GM19351 (cell line): ENCODE results near the gene RETREG1.
"Not testable (repeated sequence)": the region's sequence is repeated elsewhere in the genome, so short reads cannot be mapped to it uniquely, and the experiment has no call there.

Experiments
- ATAC-seq: cut with Tn5 transposase; IDR thresholded peaks from one replicate; pipeline ENCODE4 v1.9.1; 2021; ENCODE audit warnings: mild to moderate bottlenecking, moderate library complexity; ENCODE audit not compliant: unreplicated experiment

The RETREG1 gene

DNA sequence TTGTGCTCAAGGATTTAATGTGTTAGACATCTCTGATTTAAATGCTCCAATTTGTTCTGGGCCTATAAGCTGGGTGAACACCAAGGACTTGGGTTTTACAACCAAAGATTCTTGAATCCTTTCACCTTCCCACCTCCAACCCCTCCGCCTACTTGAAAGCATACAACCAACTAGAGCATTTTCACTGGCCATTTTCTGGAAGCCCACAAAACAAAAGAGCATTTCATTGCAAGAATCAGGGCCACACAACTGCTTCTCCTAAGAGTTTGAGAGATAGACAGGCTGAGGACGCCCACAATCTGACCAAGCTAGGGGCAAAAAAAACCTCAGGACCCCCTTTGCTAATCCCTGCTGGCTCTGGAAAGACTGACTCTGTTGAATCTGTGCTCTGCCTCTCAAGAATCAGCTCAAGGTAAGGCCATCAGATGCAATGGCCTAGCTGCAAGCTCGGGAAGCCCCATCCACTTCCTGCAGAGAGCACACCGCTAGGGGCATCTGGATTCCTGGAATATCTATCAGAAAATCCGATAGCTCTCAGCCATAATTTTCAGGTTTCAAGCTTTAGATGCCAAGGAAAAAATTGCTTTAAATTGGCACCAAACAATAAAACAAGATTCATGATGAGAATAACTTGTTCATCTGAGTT, 57.7 kb downstream of the RETREG1 start:
- ATAC-seq = no peak

DNA sequence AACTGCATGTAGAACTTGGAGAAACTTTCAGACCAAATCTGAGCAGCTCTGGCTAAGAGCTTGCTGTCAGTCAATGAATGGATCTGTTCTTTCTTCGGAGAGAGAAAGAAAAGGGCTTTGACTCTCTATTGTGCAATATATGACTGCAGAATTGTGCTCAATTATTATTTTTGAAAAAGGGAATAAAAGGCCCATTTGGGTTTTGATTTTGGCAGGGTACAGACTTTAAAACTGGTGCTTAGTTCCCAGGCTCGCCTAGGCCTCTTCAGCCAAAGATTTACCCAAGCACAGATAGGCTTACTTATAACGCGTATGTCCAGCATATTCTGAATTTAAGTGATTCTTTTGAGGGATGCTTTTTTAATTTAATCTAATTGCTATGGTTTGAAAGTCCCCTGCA, 59.3 kb downstream of the RETREG1 start:
- no peak for ATAC-seq

DNA sequence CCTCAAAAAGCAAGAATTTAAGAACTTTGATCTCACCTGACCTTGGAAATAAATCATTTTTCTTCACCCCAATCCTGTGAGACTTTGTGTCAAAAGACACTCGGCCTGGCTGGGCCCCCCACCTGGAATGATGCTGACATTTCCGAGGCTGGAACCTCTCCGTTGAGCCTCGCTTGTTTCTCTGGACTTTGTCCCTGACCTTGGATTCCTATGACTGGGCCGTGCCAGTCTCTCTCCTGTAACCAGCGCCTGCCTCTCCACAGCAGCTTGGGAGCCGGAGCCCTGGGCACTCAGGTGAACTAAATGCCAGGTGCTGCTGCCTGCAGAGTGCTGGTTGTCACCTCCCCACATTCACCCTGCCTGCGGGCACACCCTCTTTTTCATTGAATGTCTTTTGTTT, 62.7 kb downstream of the RETREG1 start:
- ATAC-seq = no peak

DNA sequence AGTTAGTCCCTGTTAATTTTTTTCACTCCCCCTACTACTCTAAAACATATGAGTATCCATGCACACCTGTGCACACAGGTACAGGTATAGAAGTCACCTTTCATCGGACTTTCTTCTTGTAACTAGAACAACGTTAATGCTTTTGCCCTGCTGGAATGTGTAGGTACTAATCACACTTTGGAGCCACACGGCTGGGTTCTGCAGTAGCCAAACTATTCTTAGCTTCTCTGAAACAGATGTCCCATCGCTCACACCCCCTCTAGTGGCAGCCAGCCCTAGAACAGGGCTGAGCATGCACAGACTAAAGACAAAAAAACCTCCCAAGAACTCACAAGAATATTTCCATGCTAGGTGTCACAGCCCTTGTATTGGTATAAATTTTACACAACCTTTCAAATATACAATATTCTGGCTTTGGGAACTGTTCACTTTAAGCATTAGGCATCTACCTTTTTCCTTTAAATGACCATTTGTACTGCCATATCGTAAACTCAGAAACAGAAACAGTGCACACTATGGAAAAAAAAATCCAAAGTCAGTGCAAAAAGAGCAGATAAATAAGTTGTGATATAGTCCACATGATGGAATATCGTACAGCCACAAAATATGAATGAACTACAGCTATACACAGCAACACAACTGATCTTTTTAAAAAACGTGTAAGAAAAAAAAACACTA, 64.0 kb downstream of the RETREG1 start:
- peak; percentile 85 for ATAC-seq

DNA sequence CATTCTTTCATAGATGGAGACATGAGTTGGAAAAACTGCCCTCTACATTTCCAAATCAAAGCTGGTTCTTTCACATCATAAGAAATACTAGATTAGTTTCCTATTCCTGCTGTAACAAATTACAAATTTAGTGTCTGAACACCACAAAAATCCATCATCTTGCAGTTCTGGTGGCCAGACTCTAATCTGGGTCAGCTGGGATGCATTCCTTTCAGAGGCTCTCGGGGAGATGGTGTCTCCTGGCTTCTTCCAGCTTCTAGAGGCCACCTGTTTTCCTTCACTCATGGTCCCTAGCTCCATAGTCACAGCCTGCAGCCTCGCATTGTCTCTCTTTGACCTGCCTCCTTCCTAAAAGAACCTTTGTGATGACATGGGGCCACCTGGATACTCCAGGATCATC, 65.2 kb downstream of the RETREG1 start:
- no peak for ATAC-seq

DNA sequence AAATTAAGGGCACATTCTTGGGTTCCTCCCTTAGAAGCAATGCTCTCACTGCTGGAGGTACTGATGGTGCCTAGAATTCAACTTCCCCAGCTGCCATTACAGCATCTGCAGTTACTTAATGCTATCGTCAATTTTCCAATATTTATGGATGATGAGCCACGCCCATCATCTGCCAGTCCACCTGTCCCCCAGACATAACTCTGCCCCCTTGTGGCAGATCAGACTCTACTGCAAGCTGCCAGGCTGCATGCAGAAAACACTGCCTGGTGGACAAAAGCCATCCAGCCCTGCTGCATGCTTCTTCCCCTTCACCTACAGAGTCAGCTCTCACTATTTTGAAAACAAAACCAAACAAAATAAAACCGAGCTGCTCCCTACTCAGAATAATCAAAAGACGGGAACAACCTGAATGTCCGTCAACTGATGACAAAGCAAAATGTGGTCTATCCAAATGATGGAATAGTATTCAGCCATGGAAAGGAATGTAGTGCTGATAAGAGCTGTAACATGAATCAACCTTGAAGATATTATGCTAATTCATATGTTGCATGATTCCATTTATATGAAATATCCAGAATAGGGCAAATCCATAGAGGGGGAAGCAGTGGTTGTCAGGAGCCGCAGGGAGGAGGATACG, 66.4 kb downstream of the RETREG1 start:
- ATAC-seq = peak; percentile 80

DNA sequence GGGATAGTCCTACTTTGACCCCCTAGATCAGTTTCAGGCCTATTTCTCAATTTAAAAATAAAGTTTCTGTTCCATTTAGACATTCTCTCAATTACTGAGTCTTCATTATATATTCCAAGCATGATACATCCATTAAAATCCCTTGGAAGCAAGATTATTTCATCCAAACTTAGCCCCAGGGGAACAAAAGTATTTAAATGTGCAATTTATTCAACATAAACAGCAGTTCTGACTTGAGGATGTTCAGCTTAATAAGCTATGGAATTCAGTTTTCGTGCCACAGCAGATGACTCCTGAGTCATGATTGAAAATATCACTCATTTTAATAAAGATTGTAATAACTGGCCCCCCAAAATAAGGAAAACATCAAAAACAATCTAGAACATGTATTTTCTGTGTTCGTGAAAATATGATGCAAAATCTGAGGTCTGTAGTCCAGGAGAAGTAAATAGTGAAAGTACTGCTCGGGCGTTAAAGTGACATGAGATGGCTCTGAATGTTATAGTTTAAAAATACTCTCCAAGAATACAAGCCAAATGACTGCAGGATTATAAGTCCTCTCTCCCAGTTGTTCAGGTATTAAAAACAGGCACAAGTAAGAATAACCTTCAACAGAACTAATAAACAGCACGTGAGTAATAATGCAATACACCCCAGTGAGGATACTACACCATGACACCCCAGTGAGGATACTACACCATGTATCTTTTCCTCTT, 67.1 kb downstream of the RETREG1 start:
- ATAC-seq = peak; percentile 17

DNA sequence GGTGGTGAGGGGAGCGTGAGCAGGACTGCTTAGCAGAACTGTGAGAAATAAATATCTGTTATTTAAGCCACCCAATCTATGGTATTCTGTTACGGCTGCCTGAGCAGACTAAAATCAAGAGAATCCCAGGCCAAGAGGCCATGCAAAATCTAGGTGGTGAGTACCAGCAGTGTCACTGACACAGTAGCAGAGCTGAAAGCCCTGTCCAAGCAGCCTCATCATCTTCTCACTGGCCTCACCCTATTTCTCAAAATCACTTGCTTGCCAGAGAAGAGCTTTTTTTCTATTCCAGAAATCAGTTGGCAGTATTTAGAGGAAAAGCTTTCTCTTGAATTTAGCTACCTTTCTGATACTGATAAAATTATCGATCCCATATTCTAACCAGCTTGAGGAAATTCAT, 68.0 kb downstream of the RETREG1 start:
- no peak for ATAC-seq

DNA sequence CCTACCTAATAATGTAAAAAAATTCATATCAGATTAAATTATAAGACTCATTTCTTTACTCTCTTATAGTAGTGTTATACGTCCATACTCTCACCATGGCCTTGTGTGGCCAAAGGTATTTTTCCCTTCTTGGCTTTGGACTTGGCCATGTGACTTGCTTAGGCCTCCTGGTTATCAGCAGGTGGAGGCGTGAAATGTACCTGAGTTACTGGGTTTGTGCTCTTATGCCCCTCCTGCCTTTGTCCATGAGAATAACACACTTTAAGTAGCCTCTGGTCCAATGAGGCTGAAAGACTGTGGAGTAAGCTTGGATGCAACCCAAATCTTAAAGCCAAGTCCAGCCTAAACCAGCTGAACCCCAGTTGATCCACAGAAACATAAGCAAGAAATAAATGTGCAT, 68.7 kb downstream of the RETREG1 start:
- no peak for ATAC-seq

DNA sequence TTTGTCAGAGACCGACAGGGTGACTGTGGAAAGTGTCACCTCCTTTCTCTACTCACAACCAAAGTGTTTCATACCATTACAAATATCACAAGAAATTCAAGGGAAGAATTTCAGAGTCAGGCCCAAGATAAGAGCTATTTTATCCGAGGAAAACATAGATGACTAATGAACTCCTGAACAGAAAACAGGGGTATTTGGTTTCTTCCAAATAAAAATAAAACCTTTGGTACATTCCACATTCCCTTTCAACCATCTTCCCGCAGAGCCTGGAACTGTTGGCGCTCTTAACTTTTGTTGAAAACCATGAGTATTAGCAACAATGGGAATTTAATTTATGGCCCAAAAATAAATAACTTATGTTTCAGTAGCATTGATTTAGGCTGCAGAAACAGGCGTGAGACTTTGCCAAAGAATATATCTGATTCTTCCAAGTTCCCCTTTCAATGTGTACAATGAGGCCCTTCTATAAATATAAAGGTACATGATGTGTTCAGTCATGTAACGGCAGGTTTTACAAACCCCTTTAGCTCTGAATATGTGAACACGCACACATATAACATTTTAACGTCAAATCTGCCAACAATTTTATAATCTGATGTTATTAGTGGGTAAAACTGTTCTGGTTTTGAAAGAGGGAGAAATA, 69.5 kb downstream of the RETREG1 start:
- no peak for ATAC-seq

DNA sequence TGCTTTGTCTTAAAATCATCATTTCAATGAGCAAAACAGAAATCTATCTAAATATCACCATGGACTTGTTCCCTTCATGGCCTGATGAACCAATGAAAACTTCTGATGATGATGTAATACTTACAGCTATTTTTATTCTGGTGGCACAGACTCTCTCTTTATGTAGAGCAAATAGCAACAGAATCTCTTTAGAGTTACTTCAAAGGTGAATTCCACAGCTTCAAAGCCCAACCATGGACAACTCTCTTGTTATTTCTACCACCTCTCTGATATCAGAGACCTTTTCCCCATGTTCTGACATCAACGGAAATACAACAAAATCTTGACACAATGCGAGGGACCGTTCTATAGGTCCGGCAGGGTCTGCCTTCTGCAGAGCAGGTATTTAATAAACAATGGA, 70.1 kb downstream of the RETREG1 start:
- ATAC-seq = no peak

DNA sequence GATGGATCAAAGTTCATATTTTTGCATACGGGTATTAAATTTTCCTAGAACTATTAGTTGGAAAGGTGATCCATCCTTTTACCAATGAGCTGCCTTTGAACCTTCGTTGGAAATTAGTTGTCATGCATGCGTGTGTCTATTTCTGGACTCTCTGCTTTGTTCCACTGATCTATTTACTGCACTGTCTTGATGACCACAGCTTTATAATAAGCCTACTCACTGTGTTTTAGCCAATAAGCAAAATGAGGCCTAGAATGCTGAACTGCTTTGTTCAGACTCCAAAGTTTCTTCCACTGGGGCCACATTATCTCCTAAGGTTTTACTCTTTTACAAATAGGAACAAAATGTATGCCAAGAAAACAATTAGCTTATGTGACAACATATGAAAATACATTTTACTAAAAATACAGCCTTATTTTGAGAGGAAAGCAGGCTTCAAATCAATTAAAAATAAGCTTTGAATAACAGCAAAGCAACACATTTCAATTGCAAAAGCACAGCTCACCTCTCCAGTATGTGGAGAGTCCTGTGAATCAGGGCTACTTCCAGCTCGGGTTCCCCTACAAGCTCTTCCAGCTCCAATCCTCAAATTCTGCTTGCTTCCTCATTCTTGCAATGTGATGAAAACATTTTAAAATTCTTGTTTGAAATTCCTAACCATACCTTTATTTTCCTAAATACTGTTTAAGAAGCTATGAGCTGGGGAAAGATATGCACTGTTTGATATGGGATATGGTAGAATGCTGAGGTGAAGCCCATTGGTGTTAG, 72.0 kb downstream of the RETREG1 start:
- no peak for ATAC-seq

DNA sequence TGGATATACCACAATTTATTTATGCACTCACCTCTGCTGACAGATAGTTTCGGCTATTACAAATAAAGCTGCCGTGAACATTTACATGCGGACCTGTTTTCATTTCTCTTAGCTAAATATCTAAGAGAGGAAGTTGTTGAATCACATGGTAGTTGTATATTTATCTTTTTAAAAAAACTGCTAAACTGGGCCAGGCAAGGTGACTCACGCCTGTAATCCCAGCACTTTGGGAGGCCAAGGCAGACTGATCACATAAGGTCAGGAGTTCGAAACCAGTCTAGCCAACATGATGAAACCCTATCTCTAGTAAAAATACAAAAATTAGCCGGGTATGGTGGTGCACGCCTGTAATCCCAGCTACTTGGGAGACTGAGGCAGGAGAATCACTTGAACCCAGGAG, 73.6 kb downstream of the RETREG1 start:
- ATAC-seq = not testable (repeated sequence)

DNA sequence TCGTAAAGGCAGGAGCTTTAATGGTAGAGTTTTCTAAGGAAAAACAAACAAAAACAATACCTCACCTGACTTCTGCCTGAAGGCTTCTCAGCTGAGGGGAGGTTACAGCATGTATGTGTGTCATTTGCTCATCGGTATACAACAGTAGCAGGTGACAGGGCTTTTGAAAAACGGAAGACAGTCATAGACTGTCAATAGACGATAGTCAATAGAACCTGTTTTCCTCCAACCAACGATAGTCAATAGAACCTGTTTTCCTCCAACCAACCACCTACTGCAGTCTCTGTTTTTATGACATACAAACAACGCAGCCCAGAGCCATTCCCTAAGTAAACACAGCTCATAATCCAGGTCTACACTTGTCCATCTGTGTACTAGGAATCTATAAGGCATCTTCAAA, 74.6 kb downstream of the RETREG1 start:
- no peak for ATAC-seq

DNA sequence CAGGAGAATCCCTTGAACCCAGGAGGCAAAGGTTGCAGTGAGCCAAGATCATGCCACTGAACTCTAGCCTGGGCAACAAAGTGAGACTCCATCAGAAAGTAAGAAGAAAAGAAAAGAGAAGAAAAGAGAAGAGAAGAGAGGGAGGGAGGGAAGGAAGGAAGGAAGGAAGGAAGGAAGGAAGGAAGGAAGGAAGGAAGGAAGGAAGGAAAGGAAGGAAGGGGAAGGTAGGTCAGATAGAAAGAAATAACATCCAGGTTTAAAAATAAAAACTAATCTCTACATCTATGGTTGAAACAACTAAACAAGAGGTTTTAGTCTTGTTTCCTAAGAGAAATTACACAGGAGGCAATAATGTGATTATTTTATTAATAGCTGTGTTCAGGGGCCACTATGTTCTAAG, 75.2 kb downstream of the RETREG1 start:
- not testable (repeated sequence) for ATAC-seq

DNA sequence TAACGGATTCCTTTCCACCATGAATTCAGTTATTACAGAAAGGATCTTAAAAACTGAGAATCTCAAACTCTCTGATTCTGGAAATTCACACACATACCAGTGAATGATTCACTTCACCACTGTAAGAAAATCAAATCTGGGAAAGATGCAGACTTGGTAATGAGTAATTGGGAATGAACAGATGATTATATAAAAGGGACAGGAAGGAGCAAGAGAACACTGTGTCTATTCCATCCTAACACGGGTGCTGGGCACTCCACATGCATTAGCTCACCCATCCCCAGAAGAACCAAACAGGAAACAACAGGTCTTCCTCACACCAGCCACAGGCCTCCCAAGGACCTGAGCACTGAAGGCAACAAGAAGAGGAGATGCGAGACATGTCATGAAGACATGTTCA, 76.4 kb downstream of the RETREG1 start:
- ATAC-seq = no peak

DNA sequence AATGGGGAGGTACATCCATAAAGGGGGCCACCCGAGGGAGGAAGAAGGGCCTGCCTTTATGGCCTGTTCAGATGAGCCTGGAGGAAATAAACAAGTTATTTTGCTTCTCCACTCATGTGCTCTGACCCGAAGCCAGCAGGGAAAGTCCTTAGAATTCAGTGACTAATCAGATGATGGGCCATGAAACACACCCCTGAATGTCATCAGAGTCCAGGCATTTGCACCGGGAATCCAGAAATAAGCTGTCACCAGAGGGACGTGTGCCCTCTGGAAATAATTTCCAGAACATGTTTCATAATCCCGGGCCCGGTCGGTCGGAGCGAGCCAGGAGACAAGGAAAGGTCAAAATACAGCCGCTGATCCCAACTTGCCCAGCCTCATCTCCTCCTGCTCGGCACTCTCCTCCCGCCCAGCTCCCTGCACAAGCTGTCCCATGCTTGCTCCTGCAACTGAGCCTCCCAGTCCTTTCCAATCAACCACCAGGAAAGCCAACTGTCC, 77.6 kb downstream of the RETREG1 start:
- ATAC-seq = no peak

DNA sequence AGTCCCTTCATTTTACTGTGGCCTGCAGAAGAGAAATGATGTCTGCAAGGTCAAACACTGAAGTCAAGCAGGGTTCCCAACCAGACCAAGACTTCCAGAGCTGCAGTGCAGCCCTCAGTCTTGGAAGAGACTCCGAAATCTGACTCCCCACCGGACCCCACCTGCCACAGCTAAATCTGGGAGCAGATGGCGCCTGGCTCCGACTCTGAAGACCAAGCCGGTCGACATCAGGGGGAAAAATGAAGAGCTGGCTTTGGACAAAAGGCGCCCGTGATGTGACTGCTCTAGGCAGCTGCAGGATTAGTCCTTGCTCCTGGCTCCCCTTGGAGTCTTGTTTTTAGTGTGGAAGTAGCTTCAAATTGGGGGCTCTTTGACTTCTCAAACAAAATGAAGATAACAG, 78.8 kb downstream of the RETREG1 start:
- ATAC-seq = no peak

DNA sequence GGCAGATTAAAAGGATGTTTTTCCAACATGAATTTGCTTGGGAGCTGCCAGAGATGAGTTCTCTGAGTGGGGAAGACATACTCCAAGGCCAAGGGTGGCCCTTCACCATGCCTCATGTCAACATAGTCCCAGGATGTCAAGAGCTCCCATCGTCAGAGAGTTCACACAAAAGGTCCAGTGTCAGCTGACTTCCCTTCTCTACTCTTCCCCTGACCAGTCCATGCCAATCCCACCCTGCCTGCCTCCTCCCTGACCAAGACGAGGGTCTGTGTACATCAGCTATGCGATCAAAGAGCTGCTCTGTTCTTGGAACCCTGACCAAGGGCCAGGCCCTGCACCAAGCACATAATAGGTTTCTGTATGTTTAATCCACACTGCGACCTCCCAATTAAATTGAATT, 80.0 kb downstream of the RETREG1 start:
- no peak for ATAC-seq

DNA sequence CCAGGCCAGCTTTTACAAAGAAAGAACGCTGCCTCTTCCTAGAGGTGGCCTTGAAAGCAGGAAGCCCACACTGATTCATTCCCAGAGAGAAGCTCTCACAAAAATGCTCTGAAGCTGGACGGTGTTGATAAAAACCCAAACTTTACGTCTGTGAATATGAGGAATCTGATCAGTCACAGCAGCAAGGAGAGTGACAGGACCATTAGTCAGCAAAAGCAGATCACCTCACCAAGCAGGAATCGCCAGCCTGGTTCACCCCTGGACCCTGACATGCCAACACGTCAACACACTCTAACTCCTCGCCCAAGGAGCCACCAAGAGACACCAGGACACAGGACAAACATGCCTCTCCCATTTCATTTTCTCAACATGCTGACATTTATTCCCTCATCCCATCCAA, 80.6 kb downstream of the RETREG1 start:
- ATAC-seq = no peak
